K562 (cell line): ENCODE data around the gene ANKRD31. TPM values are rescaled to one million over a fixed set of nuclear protein-coding genes. Genes with fewer than 3 reads are reported as not detected.
A peak's percentile ranks its signal among the peaks of the same experiment; 100 is the strongest.

Source experiments
- BCLAF1 ChIP-seq, 2 experiments: fragments of 450-650 bp in 1 of 2; IDR thresholded peaks; 2 replicates each; pipeline ENCODE4 v1.6.1; 2011 to 2017; ENCODE audit warnings: low read depth in 2 of 2, antibody characterized with exemption in 1 of 2, borderline replicate concordance in 1 of 2, low read length in 1 of 2, mild to moderate bottlenecking in 1 of 2, mixed read lengths in 1 of 2; ENCODE audit not compliant: control insufficient read depth in 1 of 2
- CBX1 ChIP-seq: sonication (generic); IDR thresholded peaks from 2 replicates; pipeline ENCODE4 v1.6.1; 2016; ENCODE audit warnings: antibody characterized with exemption, low read depth, mild to moderate bottlenecking
- FIP1L1 ChIP-seq: fragments of 200-400 bp; formaldehyde crosslinking; IDR thresholded peaks from 2 replicates; pipeline ENCODE4 v1.6.1; 2018; ENCODE audit warnings: mild to moderate bottlenecking, low read depth, low read length; ENCODE audit not compliant: poor library complexity, severe bottlenecking
- L3MBTL2 ChIP-seq: fragments of 450-650 bp; IDR thresholded peaks from 2 replicates; pipeline ENCODE4 v1.6.1; 2016; ENCODE audit warnings: mild to moderate bottlenecking, moderate library complexity
- NKRF ChIP-seq: fragments of 450-650 bp; IDR thresholded peaks from 2 replicates; pipeline ENCODE4 v1.6.1; 2016; ENCODE audit warnings: borderline replicate concordance
- NUFIP1 ChIP-seq: fragments of 450-650 bp; IDR thresholded peaks from 2 replicates; pipeline ENCODE4 v1.6.1; 2018; ENCODE audit not compliant: partially characterized antibody
- PRDM10 ChIP-seq: fragments of 450-650 bp; IDR thresholded peaks from 2 replicates; pipeline ENCODE4 v1.6.1; 2018; ENCODE audit not compliant: partially characterized antibody
- RBM39 ChIP-seq: fragments of 200-400 bp; formaldehyde crosslinking; optimal IDR thresholded peaks from 2 replicates; pipeline ENCODE3; 2018; ENCODE audit warnings: low read depth, low read length
- SNAPC5 ChIP-seq: fragments of 250-450 bp; sonication (Bioruptor Pico); IDR thresholded peaks from 2 replicates; pipeline ENCODE4 v1.8.0; 2021; ENCODE audit warnings: moderate library complexity, mild to moderate bottlenecking, inconsistent platforms
- TCF7L2 ChIP-seq: fragments of 150-350 bp; IDR thresholded peaks from 2 replicates; pipeline ENCODE4 v1.6.1; 2016; ENCODE audit warnings: low read depth, mild to moderate bottlenecking, low read length, moderate library complexity
- ZBTB11 ChIP-seq, 3 experiments: fragments of 200-800 bp in 1 of 3; fragments of 250-450 bp in 1 of 3; fragments of 450-650 bp in 1 of 3; sonication (Bioruptor Pico) in 1 of 3; sonication (Bioruptor generic) in 1 of 3; formaldehyde crosslinking in 1 of 3; IDR thresholded peaks; 2 replicates each; pipeline versions ENCODE4 v1.6.1 to v1.8.0; 2016 to 2022; ENCODE audit warnings: mild to moderate bottlenecking in 2 of 3, missing genetic modification characterization in 2 of 3, missing compliant biosample characterization in 1 of 3, moderate library complexity in 1 of 3
- polyA plus RNA-seq, 8 experiments: library from polyadenylated mRNA; depleted of rRNA in 4 of 8; stranded (reverse) in 5 of 8; unstranded in 3 of 8; fragments of >200 nt; fragmentation: Nextera tagmentation in 2 of 8; fragmentation: Illumina TruSeq in 1 of 8; extraction: Ambion mirVana in 2 of 8; extraction: Trizol in 1 of 8; gene quantifications; 2 replicates each; pipeline versions ENCODE4 v1.2.1 to v1.2.3, GENCODE V29; 2011 to 2014; ENCODE audit warnings: inconsistent platforms in 1 of 8, missing spikeins in 1 of 8
- total RNA-seq, 7 experiments: library from RNA; depleted of rRNA in 6 of 7; stranded (reverse); fragments of >200 nt in 6 of 7; fragmentation: Illumina TruSeq in 2 of 7; extraction: Trizol in 2 of 7; gene quantifications; 2 replicates each; pipeline versions ENCODE4 v1.2.1 to v1.2.3, GENCODE V29; 2011 to 2021; ENCODE audit warnings: low replicate concordance in 1 of 7

ANKRD31 gene
- total and polyA plus RNA-seq, 9 of the 15 experiments (the other 6 are each of a cell fraction or from before 2014, with no cell fraction given), result under 0.01 to 0.11 (median 0.05) TPM; not detected in 1

- TF ChIP-seq NKRF (0 out of 2 replicates have a peak, but pooled peaks have one; percentile 13), L3MBTL2 (peak; percentile 82), RBM39 (peak; percentile 56), SNAPC5 (no peak), TCF7L2 (no peak), PRDM10 (peak; percentile 7), BCLAF1 (IDR thresholded peaks at IDR 0.05; ENCODE audit: borderline replicate concordance in 1 of 2, control insufficient read depth in 1 of 2, low read depth in 2 of 2, low read length in 1 of 2) (no peak), NUFIP1 (no peak), CBX1 (peak; percentile 25; the same call in 1 of the 2 replicates), ZBTB11 (CRISPR knock-in tag; IDR thresholded peaks at IDR 0.05) (0 out of 6 replicates have a peak, but pooled peaks of 1 of the 3 experiments have one; percentile 57), FIP1L1 (peak; percentile 49)
These were observed at the start of gene ANKRD31 (continued) for GRCh38 chr5:75236322-75237316.
